GM19035 (cell line): Measurements from ENCODE around the gene TRIM41.
"Not testable (repeated sequence)": the region's sequence is repeated elsewhere in the genome, so short reads cannot be mapped to it uniquely, and the experiment has no call there.

ENCODE experiments used
- ATAC-seq: cut with Tn5 transposase; IDR thresholded peaks from one replicate; pipeline ENCODE4 v1.9.1; 2021; ENCODE audit not compliant: unreplicated experiment

TRIM41 gene

GRCh38 chr5:181192337-181193046 lies 30.6 kb upstream of the TRIM41 start:
- no peak for ATAC-seq

GRCh38 chr5:181193656-181194055 lies 29.4 kb upstream of the TRIM41 start:
- no peak for ATAC-seq

GRCh38 chr5:181194489-181195248 lies 28.4 kb upstream of the TRIM41 start:
- no peak for ATAC-seq

GRCh38 chr5:181195249-181195761 lies 27.8 kb upstream of the TRIM41 start:
- ATAC-seq: no peak

GRCh38 chr5:181197326-181197951 lies 25.6 kb upstream of the TRIM41 start:
- no peak for ATAC-seq

DNA sequence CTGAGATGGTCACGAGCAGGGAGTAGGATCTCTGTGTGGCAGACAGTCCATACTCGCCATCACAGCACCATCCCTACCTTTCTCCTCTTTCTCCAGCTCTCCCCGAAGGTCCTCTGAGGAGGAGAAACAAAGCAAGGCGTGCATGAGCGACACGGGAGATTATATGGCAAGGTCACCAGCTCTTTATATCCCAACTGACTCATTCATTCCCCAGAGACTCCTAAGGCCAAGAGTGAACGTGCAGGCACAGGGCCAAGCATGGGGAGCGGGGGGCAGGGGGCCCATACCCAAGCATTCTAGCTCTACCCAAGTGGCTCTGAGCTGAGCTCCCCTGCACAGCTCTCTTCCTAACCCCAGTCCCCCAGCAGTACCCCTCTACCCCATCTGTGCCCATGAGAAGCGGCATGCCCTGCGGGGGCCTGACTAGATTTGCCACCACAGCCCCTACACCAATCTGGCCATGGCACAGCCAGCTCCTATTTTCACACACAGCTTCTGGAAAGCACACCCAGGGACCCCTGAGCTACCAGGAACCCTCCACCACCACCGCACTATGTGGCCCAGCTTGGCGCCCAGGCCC lies 24.9 kb upstream of the TRIM41 start:
- no peak for ATAC-seq

DNA sequence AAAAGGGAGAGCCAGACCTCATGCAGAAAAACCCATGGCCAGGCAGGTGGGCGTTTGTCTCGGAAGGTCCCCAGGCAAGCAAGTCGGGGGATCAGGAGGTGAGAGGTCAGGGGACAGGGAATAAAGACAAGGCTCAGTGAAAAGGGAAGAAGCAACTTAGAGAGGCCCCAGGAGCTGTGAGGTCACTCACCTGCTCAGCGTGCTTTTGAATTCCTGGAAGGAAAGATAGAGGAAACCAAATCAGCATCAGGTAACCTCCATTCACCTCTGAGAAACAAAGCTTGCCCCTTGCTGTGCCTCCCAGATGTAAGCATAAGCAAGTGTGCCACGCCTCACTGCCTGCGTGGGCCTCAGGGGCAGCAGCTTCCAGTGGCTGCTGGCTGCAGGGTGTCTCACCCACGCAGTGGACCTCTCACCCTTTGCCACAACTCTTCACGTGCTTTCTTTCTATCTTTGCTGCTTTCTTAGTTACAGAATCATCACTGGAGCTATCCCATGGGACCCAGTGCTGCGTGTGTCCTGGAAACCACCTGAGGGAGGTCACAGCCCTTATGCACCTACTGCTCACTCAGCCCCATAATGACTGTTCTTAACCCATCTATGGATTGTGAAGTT lies 24.1 kb upstream of the TRIM41 start:
- peak; percentile 66 for ATAC-seq

DNA sequence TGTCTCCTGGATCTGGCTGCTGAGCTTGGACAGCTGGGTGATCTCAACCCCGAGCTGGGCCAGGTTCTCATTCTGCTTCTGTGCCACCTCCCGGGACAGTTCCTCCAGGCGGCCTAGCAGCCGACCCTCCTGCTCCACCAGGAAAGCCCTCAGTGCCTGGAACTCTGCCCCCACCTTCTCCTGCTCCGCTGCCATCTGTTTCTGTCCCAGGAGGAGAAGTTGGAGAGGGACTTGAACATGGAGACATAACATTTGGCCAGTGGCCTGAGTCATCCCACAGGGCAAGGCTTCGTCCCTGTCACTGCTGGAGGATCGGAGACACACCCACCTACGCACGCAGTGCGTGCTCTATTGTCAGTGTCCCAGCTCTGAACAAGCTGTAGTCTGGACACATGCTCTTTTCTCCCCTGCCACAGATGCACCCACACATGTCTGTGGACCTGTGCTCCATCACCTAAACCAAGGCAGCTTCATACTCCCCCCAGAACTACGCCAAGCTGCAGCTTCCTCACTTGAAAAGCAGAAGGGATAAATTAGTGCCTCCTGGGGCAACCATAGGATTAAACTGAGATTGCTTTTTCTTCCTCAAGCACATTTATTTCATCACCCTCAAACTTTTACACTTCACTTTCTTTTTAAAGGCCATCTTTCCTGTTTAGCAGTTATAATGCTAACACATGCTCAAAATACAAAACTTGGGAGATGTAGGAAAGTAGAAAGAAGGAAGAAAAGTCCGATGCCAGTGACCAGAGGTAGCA lies 23.0 kb upstream of the TRIM41 start:
- ATAC-seq: no peak

DNA sequence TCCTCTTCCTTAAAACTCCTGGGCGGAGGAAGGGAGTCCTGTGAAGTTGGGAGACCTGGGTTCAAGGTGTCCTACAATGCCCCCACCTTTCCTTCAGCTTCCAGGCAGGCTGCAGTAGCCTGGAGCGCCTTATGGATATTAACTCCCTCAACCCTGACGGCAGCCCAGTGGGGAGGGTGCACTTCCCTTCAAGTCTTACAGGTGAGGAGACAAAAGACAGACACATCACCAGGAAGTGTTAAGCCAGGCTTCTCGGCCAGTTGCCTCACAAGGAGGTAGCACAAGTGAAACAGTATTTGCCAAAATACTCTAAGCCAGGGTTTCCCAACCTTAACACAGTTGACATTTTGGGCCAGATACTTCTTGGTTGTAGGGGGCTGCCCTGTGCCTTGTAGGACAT lies 22.3 kb upstream of the TRIM41 start:
- ATAC-seq: no peak

- ATAC-seq: no peak
Measured at GRCh38 chr5:181203093-181203711, 19.9 kb upstream of the TRIM41 start.

DNA sequence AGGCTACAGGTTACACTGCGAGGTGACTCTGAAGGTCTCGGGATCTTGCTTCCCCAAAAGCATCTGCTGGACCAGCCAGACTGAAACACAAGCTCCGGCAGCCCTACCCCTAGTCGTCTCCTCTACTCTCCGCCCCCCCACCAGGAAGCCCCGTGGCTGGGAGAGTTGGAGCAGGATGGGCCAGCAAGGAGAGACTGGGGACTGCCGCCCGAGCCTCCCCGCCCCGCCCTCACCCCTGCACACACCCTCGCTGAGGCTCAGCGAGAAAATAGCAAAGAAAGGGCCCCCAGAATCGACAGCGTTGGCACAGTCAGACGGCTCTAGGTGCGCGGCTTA lies 19.3 kb upstream of the TRIM41 start:
- no peak for ATAC-seq

DNA sequence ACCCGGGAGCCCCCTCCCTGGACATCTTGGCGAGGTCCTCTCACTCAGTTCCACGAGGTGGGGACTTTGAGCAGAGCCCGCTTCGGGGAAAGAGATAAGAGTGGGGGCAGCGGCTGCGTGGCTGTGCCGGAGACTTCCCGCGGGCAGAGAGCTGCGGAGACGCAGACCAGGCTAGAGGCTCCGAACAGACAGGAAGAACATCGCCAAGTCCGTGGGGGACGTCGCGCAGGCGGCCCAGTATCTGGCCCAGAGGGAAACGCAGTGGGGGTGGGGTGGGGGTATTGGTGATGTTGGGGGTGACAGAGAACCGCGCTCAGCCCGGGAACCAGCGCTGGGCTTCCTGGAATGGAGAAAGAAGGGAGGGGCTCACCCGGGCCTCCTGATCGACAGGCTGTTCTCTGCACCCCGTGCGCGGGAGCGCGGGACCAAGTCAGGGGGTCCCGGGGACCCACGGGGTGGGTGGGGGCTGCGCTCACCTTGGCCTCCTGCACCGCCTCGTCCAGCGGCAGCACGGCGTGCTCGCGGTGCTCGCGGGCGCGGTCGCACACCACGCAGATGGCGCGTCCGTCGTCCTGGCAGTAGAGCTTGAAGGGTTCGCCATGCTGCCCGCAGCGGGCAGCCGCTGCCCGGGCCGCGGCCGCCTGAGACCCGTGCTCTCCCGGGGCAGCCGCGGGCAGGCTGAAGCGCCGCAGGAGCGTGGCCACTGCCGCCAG lies 18.8 kb upstream of the TRIM41 start:
- ATAC-seq: no peak

- ATAC-seq: no peak
Measured at GRCh38 chr5:181204826-181205760, 18.0 kb upstream of the TRIM41 start, which contains the start of gene TRIM7. Gene TRIM7, minus strand, starts transcription at chr5:181205196. Its CDS starts 86 bp downstream, at chr5:181205110.

DNA sequence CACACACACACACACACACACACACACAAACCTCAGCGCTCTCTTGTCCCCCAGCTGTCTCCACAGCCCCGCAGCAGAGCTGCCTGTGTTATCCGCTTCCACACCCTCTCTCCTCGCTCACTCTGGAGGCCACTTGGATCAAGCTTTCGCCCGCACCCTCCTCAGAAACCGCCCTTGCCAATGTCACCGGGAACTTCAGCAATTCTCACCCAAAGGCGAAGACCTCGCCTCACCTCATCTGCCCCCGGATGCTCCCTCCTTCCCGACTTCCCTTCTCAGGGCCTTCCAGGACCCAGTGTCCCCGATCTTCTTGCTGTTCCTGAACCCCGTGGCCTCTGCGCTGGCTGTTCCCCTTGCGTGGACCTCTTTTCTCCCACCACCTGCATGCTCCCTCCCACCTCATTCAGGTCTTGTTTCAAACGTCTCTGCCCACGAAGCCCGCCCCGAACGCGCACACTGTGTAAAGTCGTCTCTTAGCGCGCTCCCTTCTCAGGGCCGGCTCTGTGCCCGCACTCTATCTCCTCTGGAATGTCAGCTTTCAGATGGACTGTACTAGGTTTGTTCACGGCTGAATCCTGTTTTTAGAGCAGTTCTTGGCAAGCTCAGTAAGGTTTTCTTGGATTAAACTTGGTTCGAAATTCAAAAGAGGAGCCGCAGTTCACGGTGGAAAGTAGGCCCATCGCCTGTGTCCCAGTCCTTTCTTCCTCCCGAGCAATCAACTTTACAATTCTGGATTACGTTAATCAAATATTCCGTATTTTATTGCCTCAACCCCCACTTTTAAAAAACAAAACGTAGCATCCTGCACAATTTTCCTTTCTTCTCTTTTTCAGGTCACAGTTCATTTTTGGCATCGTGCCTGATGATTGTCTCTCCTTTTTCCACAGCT lies 17.1 kb upstream of the TRIM41 start:
- no peak for ATAC-seq

- ATAC-seq: peak; percentile 32
Measured at GRCh38 chr5:181207214-181207959, 15.7 kb upstream of the TRIM41 start.

DNA sequence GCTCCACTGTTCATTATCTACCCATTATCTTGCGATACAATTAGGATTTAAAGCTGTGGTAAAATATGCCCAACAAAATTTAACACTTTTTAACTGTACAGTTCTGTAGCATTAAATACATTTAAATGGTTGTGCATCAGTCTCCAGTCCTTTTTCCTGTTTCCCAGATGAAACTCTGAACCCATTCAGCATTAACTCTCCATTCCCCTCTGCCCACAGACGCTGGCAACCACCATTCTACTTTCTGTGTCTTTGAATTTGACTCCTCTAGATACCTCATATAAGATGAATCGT lies 15.2 kb upstream of the TRIM41 start:
- no peak for ATAC-seq

- ATAC-seq: not testable (repeated sequence)
Measured at GRCh38 chr5:181209006-181209405, 14.1 kb upstream of the TRIM41 start.
